GM19035 (cell line): ENCODE measurements around the gene SYNPO2.
"Not testable (repeated sequence)": the region's sequence is repeated elsewhere in the genome, so short reads cannot be mapped to it uniquely, and the experiment has no call there.

ENCODE experiments used
- ATAC-seq: cut with Tn5 transposase; IDR thresholded peaks from one replicate; pipeline ENCODE4 v1.9.1; 2021; ENCODE audit not compliant: unreplicated experiment

Gene SYNPO2

GRCh38 chr4:118888666-118889311 lies at the start of gene SYNPO2:
Gene SYNPO2, plus strand, starts transcription at chr4:118888854. Its CDS starts 183 bp downstream, at chr4:118889037.
- ATAC-seq = peak; percentile 77

GRCh38 chr4:118839221-118839927 lies 49.3 kb upstream of the SYNPO2 start:
- no peak for ATAC-seq

GRCh38 chr4:118842055-118842454 lies 46.6 kb upstream of the SYNPO2 start:
- ATAC-seq = no peak

GRCh38 chr4:118843237-118843636 lies 45.4 kb upstream of the SYNPO2 start:
- ATAC-seq = no peak

- ATAC-seq = no peak
Observed at GRCh38 chr4:118845552-118846050, 43.1 kb upstream of the SYNPO2 start.

GRCh38 chr4:118846979-118847378 lies 41.7 kb upstream of the SYNPO2 start:
- ATAC-seq = no peak

- no peak for ATAC-seq
Observed at GRCh38 chr4:118848242-118848641, 40.4 kb upstream of the SYNPO2 start.

GRCh38 chr4:118848901-118849300 lies 39.8 kb upstream of the SYNPO2 start:
- no peak for ATAC-seq

- no peak for ATAC-seq
Observed at GRCh38 chr4:118849867-118850487, 38.7 kb upstream of the SYNPO2 start.

- ATAC-seq = peak; percentile 87
Observed at GRCh38 chr4:118850488-118851173, 38.0 kb upstream of the SYNPO2 start.

- no peak for ATAC-seq
Observed at GRCh38 chr4:118857760-118858159, 30.9 kb upstream of the SYNPO2 start.

- no peak for ATAC-seq
Observed at GRCh38 chr4:118858779-118859178, 29.9 kb upstream of the SYNPO2 start.

GRCh38 chr4:118865091-118865708 lies 23.5 kb upstream of the SYNPO2 start:
- ATAC-seq = no peak

- ATAC-seq = no peak
Observed at GRCh38 chr4:118866442-118866841, 22.2 kb upstream of the SYNPO2 start.

- ATAC-seq = no peak
Observed at GRCh38 chr4:118867311-118868067, 21.2 kb upstream of the SYNPO2 start.

GRCh38 chr4:118869808-118870342 lies 18.8 kb upstream of the SYNPO2 start:
- ATAC-seq = no peak

GRCh38 chr4:118872181-118872580 lies 16.5 kb upstream of the SYNPO2 start:
- ATAC-seq = no peak

GRCh38 chr4:118877797-118878196 lies 10.9 kb upstream of the SYNPO2 start:
- ATAC-seq = no peak

- ATAC-seq = not testable (repeated sequence)
Observed at GRCh38 chr4:118878507-118878906, 10.1 kb upstream of the SYNPO2 start.

- ATAC-seq = no peak
Observed at GRCh38 chr4:118879409-118879808, 9.2 kb upstream of the SYNPO2 start.
